HG03442 (cell line): ENCODE results near the gene PPP1R12C.

Source experiments
- ATAC-seq: cut with Tn5 transposase; IDR thresholded peaks from one replicate; pipeline ENCODE4 v1.9.1; 2021; ENCODE audit warnings: mild to moderate bottlenecking, moderate library complexity; ENCODE audit not compliant: unreplicated experiment

The PPP1R12C gene

GRCh38 chr19:55146705-55147273 is 29.4 kb upstream of the PPP1R12C start:
- no peak for ATAC-seq

GRCh38 chr19:55146078-55146704 is 28.8 kb upstream of the PPP1R12C start:
- no peak for ATAC-seq

- no peak for ATAC-seq
These were observed 27.8 kb upstream of the PPP1R12C start for GRCh38 chr19:55145232-55145631.

GRCh38 chr19:55141696-55142095 is 24.3 kb upstream of the PPP1R12C start:
- ATAC-seq: no peak

DNA sequence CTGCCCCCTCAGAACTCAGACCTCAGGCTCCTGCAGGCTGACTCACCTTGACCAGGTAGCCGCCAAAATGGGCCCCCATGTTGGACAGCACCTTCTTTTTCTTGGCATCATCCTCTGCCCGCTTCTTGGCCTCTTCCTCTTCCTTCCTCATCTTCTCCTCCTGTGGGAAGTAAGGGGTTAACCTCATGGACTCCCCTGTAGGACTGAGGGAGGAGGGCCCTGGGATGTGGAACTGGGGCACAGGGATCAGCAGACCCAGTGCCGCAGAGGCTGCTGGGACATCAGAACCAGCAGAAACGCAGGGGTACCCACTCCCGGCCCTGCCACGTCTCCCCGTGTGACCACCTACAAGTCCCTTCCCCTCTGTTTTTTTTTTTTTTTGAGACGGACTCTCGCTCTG is 20.5 kb upstream of the PPP1R12C start:
- no peak for ATAC-seq

DNA sequence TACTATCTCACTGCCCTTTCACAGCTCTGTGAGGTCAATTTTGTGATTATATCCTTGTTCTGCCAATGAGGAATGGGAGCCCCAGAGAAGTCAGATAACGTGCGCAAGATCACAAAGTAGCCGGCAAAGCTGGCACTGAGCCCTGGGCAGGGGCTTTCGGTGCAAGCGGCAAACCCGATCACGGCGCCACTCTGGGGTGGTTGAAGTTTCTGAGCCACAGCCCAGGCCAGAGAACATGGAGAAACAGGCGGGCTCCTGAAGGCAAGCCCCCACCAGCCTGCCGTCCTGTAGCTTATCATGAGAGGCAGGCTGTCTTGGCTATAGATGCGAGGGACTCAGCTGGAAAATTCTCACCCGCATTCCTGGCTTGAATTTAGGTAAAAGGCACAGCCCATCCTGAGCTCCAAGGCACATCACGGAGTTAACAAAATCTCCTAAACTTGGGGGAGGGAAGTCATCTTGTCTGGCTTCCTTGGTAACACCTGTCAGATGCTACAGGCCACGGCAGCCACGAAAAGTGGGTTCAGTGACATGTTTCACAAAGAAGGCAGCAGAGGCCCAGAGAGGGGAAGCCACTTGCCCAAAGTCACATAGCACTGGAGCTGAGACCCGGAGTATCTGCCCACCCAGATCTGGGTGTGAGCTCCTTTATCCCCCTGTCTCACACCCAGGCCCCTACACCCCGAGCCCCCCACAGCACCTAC is 19.1 kb upstream of the PPP1R12C start:
- no peak for ATAC-seq

GRCh38 chr19:55134736-55135135 is 17.3 kb upstream of the PPP1R12C start:
- no peak for ATAC-seq

DNA sequence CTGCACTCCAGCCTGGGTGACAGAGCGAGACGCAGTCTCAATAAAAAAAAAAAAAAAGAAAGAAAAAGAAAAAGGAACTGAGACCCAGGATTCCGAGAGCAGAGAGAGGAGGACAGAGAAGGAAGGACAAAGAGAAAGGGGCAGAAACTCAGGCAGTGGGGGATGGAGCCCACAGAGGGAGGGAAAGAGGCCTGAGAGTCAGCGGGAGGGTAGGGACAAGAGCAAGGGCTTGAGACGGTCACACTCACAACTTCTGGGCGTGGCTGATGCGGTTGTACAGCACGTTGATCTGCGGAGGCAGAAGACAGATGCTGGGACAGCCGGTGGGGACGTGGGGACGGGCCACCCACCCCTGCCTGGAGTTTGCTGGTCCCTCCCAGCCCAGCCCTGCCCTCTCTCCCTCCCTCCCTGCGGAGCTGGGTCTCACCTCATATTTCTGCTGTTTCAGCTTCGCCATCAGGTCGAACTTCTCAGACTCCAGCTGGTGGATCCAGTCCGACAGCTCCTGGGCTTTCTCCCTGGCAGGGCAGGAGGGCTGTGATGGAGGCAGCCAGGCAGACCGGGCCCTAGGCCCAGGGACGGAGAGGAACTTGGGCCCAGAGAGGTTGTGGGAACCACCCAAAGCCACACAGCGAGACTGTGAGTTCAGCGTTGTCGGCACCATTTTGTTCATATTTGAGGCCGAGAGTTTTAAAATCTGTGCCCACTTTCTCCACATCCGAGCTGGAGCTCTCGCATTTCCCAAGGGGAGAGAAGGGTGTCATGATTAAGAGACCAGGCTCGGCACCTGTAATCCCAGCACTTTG is 16.4 kb upstream of the PPP1R12C start:
- ATAC-seq: no peak

GRCh38 chr19:55132453-55133129 is 15.2 kb upstream of the PPP1R12C start:
- ATAC-seq: no peak

GRCh38 chr19:55131421-55131820 is 14.0 kb upstream of the PPP1R12C start:
- no peak for ATAC-seq

GRCh38 chr19:55119053-55119452 is 1.6 kb upstream of the PPP1R12C start:
- no peak for ATAC-seq

- ATAC-seq: no peak
These were observed 1.1 kb upstream of the PPP1R12C start for GRCh38 chr19:55118401-55118991.

DNA sequence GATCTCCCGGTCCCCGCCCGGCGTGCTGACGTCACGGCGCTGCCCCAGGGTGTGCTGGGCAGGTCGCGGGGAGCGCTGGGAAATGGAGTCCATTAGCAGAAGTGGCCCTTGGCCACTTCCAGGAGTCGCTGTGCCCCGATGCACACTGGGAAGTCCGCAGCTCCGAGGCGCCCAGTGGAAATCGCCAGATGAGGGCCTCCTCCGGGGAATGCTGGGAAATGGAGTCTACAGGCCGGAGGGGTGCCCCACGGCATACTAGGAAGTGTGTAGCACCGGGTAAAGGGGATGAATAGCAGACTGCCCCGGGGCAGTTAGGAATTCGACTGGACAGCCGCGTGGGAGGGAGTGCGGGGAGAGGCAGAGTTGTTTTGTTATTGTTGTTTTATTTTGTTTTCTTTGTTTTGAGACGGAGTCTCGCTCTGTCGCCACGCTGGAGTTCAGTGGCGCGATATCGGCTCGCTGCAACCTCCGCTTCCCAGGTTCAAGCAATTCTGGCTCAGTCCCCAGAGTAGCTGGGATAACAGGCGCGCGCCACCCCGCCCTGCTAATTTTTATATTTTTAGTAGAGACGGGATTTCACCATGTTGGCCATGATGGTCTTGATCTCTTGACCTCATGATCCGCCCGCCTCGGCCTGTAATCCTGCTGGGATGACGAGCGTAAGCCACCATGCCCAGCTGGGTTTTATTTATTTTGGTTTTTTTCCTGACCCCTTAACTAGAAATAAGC is 390 bp upstream of the PPP1R12C start:
- peak; percentile 82 for ATAC-seq

DNA sequence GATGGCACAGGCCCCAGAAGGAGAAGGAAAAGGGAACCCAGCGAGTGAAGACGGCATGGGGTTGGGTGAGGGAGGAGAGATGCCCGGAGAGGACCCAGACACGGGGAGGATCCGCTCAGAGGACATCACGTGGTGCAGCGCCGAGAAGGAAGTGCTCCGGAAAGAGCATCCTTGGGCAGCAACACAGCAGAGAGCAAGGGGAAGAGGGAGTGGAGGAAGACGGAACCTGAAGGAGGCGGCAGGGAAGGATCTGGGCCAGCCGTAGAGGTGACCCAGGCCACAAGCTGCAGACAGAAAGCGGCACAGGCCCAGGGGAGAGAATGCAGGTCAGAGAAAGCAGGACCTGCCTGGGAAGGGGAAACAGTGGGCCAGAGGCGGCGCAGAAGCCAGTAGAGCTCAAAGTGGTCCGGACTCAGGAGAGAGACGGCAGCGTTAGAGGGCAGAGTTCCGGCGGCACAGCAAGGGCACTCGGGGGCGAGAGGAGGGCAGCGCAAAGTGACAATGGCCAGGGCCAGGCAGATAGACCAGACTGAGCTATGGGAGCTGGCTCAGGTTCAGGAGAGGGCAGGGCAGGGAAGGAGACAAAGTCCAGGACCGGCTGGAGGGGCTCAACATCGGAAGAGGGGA is 1.1 kb downstream of the PPP1R12C start:
- no peak for ATAC-seq

- no peak for ATAC-seq
These were observed 1.9 kb downstream of the PPP1R12C start for GRCh38 chr19:55115446-55116065.

DNA sequence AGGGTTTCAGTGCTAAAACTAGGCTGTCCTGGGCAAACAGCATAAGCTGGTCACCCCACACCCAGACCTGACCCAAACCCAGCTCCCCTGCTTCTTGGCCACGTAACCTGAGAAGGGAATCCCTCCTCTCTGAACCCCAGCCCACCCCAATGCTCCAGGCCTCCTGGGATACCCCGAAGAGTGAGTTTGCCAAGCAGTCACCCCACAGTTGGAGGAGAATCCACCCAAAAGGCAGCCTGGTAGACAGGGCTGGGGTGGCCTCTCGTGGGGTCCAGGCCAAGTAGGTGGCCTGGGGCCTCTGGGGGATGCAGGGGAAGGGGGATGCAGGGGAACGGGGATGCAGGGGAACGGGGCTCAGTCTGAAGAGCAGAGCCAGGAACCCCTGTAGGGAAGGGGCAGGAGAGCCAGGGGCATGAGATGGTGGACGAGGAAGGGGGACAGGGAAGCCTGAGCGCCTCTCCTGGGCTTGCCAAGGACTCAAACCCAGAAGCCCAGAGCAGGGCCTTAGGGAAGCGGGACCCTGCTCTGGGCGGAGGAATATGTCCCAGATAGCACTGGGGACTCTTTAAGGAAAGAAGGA is 2.8 kb downstream of the PPP1R12C start:
- no peak for ATAC-seq

DNA sequence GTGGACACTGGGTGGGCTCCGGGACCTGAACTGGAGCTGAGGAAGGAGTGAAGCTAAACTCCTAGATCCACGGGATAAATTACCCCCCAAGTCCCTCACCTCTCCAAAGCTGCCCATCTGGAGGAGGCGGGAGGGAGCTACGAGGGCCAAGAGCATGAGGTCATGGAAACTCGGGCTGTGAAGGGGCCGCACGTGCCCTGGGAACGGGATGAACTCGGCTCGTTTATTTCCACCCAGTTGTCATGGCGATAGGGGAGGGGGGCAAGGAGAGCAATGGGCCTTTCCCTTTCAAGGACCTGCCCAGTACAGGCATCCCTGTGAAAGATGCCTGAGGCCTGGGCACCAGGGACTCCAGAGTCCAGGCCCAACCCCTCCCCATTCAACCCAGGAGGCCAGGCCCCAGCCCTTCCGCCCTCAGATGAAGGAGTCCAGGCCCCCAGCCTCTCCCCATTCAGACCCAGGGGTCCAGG is 3.8 kb downstream of the PPP1R12C start:
- ATAC-seq: no peak

DNA sequence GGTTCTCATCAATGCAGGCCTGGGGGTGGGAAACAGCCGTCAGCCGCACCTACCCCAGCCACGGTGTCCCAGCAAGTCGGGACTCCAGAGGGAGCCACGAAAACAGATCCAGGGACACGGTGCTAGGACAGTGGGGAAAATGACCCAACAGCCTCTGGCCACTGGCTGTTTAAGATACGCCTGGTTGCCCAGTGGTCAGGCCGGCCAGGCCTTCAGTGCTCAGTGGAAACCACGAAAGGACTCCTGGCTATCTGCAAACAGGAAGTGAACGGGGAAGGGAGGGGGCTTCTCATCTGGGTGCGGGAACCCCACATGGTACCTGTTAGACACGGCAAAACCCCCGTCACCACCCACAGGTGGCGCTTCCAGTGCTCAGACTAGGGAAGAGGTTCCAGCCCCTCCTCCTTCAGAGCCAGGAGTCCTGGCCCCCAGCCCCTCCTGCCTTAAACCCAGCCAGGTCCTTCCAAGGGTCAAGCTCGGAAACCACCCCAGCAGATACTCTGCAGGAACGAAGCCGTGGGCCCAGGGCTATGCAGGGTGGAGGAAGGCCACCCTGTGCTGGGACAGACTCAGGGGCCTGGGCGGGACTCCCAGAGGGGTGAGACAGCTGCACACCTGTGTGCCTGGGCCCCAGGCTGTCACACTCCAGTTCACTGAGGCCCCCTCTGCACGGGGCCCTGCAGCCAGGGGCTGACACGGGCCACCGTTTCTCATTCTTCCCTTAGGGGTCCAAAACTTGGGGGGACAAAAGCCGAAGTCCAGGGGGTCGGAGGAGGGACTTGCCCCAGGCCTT is 4.5 kb downstream of the PPP1R12C start:
- no peak for ATAC-seq
